ENCODE measurements around the gene NKPD1. TPM values are rescaled to one million over a fixed set of nuclear protein-coding genes. Genes with fewer than 3 reads are reported as not detected.

The NKPD1 gene
- polyA plus RNA-seq, 2 of the 4 experiments (the other 2 are of a cell fraction), result 0.12 to 0.15 TPM

GRCh38 chr19:45146741-45147205 lies 14.0 kb downstream of the NKPD1 start:
- ATAC-seq, result no peak; a peak in 1 of 6 replicates
- 88% methylated on average over 18 of the region's 18 CpGs for WGBS (ENCODE audit: missing lambda C conversion rate)
- Histone ChIP-seq H3K4me1 (peaks cover 5% of the 10 kb centered on the region; the same call in 1 of the 3 replicates), H3K4me2 (no peak overlapping the region), H3K4me3 (no peak overlapping the region), H3K27ac (no peak overlapping the region; a peak in 1 of 6 replicates), H3K9me3 (no peaks in the 10 kb centered on the region)
- FAIRE-seq, result no peak
- ChIA-PET CTCF (interaction anchor here (0.6 to 2.4 kb wide), 7 partner anchors 9 to 293 kb away, joined by 3 to 9 read pairs (median 6); no protein-coding TSS in a partner anchor), POLR2A (interaction anchor here (0.6 kb wide), 1 partner anchor 9 kb away, joined by 8 read pairs; no protein-coding TSS in a partner anchor)
- no peak for DNase-seq (ENCODE audit: low read depth in 1 of 2, low spot score in 1 of 2)
- TF ChIP-seq ZSCAN20 (CRISPR knock-in tag; IDR thresholded peaks at IDR 0.05), result no peak
- no peak for TF ChIP-seq SMC3 (IDR thresholded peaks at IDR 0.05)
- TF ChIP-seq JUNB (IDR thresholded peaks at IDR 0.05), result no peak
- no peak for TF ChIP-seq TP53 (CRISPR knock-in tag; IDR thresholded peaks at IDR 0.05)
- no peak for TF ChIP-seq CHD2 (IDR thresholded peaks at IDR 0.05; ENCODE audit: low read length, partially characterized antibody)
- TF ChIP-seq HOXA7 (CRISPR knock-in tag; IDR thresholded peaks at IDR 0.05), result no peak
- TF ChIP-seq EP300 (IDR thresholded peaks at IDR 0.05), result no peak
- no peak for TF ChIP-seq RAD21 (conservative IDR thresholded peaks at IDR 0.05 in 1 of 2, IDR thresholded peaks at IDR 0.05 in 1 of 2)
- TF ChIP-seq NFE2L2 (conservative IDR thresholded peaks at IDR 0.05; ENCODE audit: low read length), result no peak
- TF ChIP-seq NR3C1 (IDR thresholded peaks at IDR 0.05), result no peak
- TF ChIP-seq HMGXB4 (CRISPR knock-in tag; IDR thresholded peaks at IDR 0.05; ENCODE audit: borderline replicate concordance), result no peak
- no peak for TF ChIP-seq KDM1A (IDR thresholded peaks at IDR 0.05; ENCODE audit: low read depth)
- no peak for TF ChIP-seq MAX (IDR thresholded peaks at IDR 0.05)
- no peak for TF ChIP-seq RCOR1 (IDR thresholded peaks at IDR 0.05; ENCODE audit: low read depth, low read length)
- no peak for TF ChIP-seq ZNF302 (CRISPR knock-in tag; IDR thresholded peaks at IDR 0.05)
- TF ChIP-seq TFCP2L1 (CRISPR knock-in tag; IDR thresholded peaks at IDR 0.05), result no peak
- TF ChIP-seq ESRRA (IDR thresholded peaks at IDR 0.05; ENCODE audit: borderline replicate concordance, low read length), result no peak
- TF ChIP-seq NPAS2 (CRISPR knock-in tag; IDR thresholded peaks at IDR 0.05; ENCODE audit: borderline replicate concordance), result no peak
- no peak for TF ChIP-seq KDM5A (IDR thresholded peaks at IDR 0.05)

- no peak overlapping the region for H3K4me3 ChIP-seq
- CTCF ChIA-PET, result interaction anchor here (0.6 to 2.4 kb wide), 8 partner anchors 9 to 293 kb away, joined by 3 to 9 read pairs (median 6); no protein-coding TSS in a partner anchor
- H3K27ac ChIP-seq, result no peak overlapping the region; a peak in 1 of 6 replicates
- 83% methylated on average over 13 of the region's 13 CpGs for WGBS (ENCODE audit: missing lambda C conversion rate)
- peaks cover 5% of the 10 kb centered on the region; the same call in 1 of the 3 replicates for H3K4me1 ChIP-seq
- H3K4me2 ChIP-seq, result no peak overlapping the region
- FAIRE-seq (no peak), ATAC-seq (0 out of 6 replicates have a peak, but pooled peaks of 1 of the 2 experiments have one; percentile 2), DNase-seq (ENCODE audit: low read depth in 1 of 2, low spot score in 1 of 2) (no peak)
- H3K9me3 ChIP-seq, result no peaks in the 10 kb centered on the region
- POLR2A ChIA-PET, result interaction anchor here (0.6 kb wide), 2 partner anchors 9 to 54 kb away, joined by 3 to 8 read pairs; no protein-coding TSS in a partner anchor
- TF ChIP-seq CTCF (IDR thresholded peaks at IDR 0.05), result no peak
- TF ChIP-seq HEYL (CRISPR knock-in tag; IDR thresholded peaks at IDR 0.05), result no peak
- TF ChIP-seq MAX (IDR thresholded peaks at IDR 0.05), result no peak
- TF ChIP-seq HDAC2 (IDR thresholded peaks at IDR 0.05), result no peak
- TF ChIP-seq USF2 (IDR thresholded peaks at IDR 0.05), result no peak
Measured at GRCh38 chr19:45146251-45146650, 14.5 kb downstream of the NKPD1 start.
